ENCODE measurements around the gene PFN3.

- TF ChIP-seq CTCF (IDR thresholded peaks at IDR 0.05) (no peak), POLR2A (IDR thresholded peaks at IDR 0.05) (no peak), POLR2AphosphoS5 (IDR thresholded peaks at IDR 0.05; ENCODE audit: insufficient read depth in 1 of 2, low read depth in 1 of 2) (no peak)
These were observed 27.6 kb upstream of the PFN3 start for GRCh38 chr5:177427919-177428573.

All from vagina (tissue), 2 donors.